GM19035 (cell line): Measurements from ENCODE around the gene PPP4R4.
"Not testable (repeated sequence)": the region's sequence is repeated elsewhere in the genome, so short reads cannot be mapped to it uniquely, and the experiment has no call there.

ENCODE experiments used
- ATAC-seq: cut with Tn5 transposase; IDR thresholded peaks from one replicate; pipeline ENCODE4 v1.9.1; 2021; ENCODE audit not compliant: unreplicated experiment

PPP4R4 gene

DNA sequence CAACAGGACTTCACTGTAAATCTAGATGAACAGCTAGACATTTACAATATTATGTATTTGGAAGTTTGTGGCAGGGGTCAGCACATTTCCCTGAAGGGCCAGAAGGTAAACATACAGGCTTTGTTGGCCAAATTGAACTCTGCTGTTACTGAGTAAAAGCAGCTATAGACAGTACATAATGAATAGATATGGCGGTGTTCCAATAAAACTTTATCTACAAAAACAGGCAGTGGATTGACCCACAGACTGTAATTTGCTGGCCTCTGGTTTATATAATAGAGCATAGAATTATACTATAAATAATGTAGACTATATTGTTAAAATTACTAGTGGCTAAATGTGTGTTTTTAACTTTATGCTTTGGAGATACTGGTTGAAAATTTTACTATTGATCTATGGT lies 93.2 kb downstream of the PPP4R4 start:
- ATAC-seq, result no peak

- not testable (repeated sequence) for ATAC-seq
Measured at GRCh38 chr14:94268582-94268981, 94.5 kb downstream of the PPP4R4 start.

- no peak for ATAC-seq
Measured at GRCh38 chr14:94269156-94269555, 95.0 kb downstream of the PPP4R4 start.

GRCh38 chr14:94276898-94277561 lies 102.9 kb downstream of the PPP4R4 start:
- ATAC-seq, result not testable (repeated sequence)

DNA sequence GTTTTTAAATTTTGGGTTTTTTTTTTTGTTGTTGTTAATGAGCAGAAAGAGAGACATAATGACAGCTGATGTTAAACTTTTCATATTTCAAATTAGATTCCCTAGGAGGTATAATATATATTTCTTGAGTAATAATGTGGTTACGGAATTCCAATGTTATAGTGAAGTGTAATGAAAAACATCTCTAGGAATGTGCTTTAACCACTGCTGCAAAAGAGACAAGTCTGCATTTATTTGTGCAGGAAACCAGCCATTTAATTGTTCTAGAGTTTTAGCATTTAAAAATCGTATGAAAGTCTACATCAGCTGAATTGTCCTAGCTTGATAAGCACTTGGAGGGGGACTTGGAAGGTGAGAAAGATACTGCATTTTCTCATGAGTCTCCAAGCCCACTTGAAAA lies 104.6 kb downstream of the PPP4R4 start:
- ATAC-seq, result no peak

GRCh38 chr14:94282991-94283723 lies 109.0 kb downstream of the PPP4R4 start:
- ATAC-seq, result no peak

GRCh38 chr14:94284221-94284620 lies 110.1 kb downstream of the PPP4R4 start:
- no peak for ATAC-seq

- ATAC-seq, result no peak
Measured at GRCh38 chr14:94285158-94285557, 111.0 kb downstream of the PPP4R4 start.

GRCh38 chr14:94288610-94289465 lies 114.7 kb downstream of the PPP4R4 start:
- no peak for ATAC-seq

DNA sequence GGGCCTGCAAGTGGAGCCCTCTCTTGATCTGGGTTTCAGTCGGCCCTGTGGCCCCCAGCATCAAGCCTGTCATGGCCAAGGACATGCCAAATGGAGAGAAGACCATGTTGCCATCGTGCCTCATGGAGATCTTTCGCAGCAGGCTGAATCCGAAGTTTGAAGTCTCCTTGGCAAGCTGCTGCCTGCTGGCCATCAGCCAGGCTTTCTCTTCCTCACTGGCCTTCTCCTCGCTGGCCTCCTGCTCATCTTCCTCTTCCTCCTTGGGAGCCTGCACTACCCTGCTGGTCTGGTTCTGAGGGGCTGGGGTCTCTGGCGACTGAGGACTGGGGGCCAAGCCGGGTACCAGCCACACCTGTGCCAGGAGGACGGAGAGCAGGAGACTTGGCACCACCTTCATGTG lies 116.1 kb downstream of the PPP4R4 start:
- no peak for ATAC-seq

DNA sequence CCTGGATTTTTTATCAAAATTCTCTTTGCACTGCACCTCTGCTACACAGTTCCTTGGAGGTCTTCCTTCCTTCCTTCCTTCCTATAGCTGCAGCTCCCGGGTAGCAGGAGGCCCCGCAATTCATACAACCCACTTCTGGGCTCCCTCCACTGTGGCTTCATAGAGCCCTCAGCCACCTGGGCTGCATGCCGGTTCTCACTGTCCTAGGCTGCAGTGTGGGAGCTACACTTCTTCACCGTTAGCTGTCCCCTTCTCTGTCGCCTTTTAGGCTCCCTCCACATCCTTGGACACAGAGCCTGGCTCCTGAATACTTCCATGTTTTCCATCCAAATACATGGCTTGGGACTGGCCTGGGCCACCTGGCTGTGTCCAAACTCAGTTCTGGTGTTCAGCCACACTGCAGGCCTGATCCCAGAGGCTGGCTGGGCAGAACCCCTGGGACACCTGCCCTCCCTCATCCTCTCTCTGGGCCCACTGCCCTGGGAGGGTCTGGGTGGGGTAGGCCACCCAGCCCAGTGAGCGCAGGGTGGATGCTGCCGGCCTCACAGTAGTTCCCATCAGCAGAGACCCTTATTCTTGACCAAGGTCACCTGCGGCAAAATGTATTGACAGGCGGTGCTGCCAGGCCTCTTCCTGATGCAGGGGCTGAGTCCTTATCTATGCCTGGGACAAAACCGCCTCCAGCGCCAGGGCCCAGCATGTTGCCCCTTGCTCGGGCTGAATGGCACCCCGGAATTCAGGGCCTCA lies 117.2 kb downstream of the PPP4R4 start:
- no peak for ATAC-seq

GRCh38 chr14:94291906-94292525 lies 117.9 kb downstream of the PPP4R4 start:
- ATAC-seq, result no peak

DNA sequence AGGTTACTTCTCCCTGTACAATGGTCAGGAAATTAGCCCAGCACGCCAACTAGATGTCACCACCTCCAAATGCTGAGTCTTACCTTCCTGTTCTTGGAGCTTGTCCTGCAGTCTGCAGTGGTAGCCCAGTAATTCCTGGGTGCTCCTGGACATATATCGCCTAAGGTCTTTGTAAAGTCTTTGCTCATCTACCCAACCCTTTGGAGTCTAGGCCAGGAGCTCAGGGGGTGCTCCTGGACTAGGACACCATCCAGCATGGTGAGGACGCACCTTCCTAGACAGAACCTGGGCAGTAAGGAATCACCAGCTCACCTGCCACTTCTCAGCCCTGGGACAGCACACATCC lies 118.4 kb downstream of the PPP4R4 start:
- ATAC-seq, result no peak

DNA sequence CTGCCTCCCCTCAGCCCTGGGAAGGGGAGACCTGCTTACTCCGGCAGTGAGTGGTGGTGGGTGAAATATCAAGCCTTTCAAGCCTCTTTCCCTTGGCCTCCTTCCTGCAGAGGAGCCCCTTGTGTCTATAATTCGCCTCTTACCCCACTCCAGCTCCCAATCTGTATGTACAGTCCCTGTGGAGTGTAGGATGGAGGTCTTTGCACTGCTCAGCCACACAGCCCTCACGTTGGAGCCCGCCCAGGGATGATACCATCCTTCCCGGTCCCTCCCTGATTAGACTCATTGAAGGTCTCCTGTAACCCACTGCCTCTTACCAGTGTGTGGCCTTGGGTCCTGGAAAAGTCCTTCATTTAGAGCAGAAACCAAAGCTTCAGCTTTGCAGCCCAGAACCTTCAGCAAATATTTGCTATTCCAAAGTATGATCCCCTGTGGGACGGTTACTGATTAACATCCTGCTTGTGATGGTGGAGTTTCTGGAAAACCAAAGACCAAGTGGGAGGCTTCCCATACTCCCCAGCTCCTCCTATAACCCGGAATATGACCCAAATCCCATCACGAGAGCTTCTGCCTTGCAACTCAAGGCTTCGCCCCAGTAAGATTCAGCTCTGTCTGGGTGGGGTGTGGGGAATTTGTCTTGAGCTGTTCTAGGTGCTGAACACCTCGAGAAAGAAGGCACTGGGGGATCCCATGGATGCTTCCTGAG lies 118.9 kb downstream of the PPP4R4 start, which contains the start of gene SERPINA10:
TSS of gene SERPINA10 (minus strand) at position 397 of the 706 bp plus-strand sequence. CDS start 2,675 bp downstream, outside the sequence.
- ATAC-seq, result no peak

DNA sequence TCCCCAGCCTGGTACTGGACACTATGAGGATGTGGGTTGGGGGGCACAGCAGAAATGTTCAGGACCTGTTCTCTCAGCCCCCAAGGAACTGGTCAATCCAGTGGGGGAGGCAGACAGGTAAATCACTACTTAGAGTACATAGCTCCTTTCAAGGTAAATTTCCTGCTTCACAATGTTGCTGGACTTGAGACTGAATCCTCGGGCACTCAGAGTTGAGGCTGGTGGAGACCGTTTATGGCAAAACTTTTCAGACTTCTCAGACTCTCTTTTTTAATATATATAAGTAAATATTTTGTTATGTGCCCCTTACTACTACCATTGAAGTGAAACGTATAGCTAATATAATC lies 119.4 kb downstream of the PPP4R4 start:
- ATAC-seq, result no peak

DNA sequence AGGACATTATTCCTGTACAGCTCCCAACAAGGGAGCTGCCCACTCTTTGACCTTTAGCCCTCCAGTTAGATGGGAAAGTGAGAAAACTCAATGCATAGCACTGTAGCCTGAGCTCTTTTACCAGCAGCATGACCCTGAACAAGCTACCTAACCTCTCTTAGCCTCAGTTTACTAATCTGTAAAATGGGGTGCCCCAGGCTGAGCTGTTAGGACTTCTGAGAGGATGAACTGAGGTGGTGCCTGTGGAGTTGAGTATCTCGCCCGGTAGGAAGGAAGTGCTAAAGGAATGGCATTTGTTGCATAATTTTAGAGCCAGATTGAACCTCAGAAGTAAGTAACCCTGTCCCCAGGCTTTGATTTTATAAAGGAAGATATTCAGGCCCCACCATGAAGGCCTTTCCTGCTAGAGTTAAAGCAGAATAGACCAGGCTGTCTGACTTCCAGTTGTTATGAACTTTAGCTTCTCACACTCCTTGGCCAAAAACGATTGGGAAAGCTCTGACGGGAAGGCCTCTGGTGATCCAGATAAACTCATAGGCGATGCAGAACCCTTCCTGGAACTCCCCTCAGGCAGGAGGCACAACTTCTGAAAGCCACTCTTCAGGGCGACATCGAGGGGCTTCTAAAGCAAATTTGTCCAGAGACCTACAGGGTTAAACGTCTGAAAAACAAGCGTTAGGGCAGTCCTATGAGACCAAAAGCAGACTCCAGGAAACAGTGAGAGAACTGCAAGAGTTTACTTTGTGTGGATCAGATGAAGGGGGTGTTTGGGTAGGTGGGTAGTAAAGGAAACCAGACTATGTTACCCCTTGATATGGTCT lies 121.4 kb downstream of the PPP4R4 start:
- no peak for ATAC-seq

- not testable (repeated sequence) for ATAC-seq
Measured at GRCh38 chr14:94296181-94296545, 122.0 kb downstream of the PPP4R4 start.

DNA sequence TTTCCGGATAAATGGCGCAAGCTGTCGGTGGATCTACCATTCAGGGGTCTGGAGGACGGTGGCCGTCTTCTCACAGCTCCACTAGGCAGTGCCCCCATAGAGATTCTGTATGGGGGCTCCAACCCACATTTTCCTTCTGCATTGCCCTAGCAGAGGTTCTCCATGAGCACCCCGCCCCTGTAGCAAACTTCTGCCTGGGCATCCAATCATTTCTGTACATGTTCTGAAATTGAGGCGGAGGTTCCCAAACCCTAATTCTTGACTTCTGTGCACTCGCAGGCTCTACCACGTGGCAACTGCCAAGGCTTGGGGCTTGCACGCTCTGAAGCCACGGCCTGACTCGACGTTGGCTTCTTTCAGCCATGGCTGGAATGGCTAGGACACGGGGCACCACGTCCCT lies 124.0 kb downstream of the PPP4R4 start:
- ATAC-seq, result no peak

DNA sequence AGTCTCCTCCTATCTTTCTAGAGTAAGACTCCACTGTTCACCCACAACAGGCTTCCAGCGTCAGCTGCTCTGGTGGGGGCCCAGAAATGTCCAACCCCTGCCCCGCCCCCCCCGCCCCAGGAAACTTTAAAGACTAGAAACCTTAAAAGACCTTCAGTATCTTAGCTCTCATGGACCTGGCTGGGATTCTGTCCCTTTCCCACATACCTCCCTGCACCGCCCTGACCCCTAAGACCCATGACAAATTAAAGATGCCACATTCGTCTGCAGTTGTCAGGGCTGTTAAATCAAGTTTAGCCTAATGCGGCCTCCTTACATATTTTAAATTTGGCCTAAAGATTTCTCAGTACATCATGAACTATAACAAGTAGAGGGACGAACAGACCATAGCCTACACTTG lies 129.0 kb downstream of the PPP4R4 start:
- no peak for ATAC-seq
